SK-N-MC (cell line): ENCODE data around the gene SP4.

ENCODE experiments used
- EZH2 ChIP-seq: fragments of 200-600 bp; sonication (generic); IDR thresholded peaks from one replicate; pipeline ENCODE4 v1.6.1; 2017; ENCODE audit warnings: antibody characterized with exemption
- POLR2AphosphoS5 ChIP-seq: IDR thresholded peaks from 2 replicates; pipeline ENCODE4 v1.6.1; 2012; ENCODE audit warnings: mild to moderate bottlenecking, low read depth, low read length, borderline replicate concordance

DNA sequence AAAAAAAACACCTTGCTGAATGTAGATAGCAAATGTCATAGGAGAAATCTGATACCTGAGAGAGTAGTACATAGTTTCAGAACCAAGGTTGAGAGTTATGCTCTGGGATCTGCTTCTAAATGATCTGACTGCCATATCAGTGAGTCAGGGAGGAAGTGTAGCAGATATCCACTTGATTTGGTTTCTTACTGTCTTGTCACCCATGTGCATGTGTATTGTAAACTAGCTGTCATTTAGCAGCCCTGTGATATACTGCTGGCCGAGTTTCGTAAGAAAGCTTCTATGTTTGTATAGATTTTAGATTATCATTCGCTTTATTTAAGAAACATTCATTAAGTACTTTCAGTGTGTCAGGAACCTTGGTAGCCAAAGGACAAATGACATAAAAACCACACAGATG lies 42.0 kb downstream of the SP4 start:
- TF ChIP-seq EZH2 (no peak), POLR2AphosphoS5 (no peak)
